Measurements from ENCODE around the gene RABL6.

Gene RABL6

DNA sequence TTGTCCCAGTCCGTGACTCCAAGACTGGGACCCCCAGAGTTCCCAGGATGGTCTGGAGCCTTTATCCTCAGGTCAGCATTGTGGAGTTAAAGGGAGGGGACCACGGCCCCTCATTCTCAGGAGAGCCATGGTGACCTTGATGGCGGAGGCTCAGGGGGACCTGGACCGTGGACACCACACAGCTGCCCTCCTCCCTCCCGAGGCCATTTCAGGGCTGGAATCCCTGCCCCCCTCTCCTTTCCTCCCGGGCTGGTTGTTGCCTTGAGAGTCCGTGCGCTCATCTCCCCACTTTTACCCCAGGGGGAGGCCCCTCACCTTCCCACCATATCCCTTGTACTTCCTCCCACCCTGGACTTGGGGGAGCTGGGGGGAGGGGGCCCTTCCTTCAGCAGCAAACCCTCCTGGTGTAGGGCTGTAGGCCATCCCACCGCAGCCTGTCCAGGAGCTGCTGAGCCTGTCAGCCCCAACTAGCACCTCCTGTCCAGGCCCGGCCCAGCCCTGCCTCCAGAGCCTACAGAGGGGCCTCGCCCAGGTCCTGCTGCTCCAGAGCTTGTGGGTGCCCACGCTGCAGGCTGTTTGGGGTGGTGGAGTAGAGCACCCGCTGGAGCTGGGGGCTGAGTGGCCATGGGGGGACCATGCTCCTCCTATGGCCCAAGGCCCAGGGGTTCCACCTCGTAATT is 20.2 kb downstream of the RABL6 start:
- Histone ChIP-seq H3K27ac (replicated peaks) (no peak overlapping the region), H3K27me3 (ENCODE audit: insufficient read depth, poor library complexity, severe bottlenecking) (no peaks in the 10 kb centered on the region), H3K4me3 (replicated peaks; ENCODE audit: insufficient read depth, low read length) (no peak overlapping the region)
- TF ChIP-seq, protein P1, sequence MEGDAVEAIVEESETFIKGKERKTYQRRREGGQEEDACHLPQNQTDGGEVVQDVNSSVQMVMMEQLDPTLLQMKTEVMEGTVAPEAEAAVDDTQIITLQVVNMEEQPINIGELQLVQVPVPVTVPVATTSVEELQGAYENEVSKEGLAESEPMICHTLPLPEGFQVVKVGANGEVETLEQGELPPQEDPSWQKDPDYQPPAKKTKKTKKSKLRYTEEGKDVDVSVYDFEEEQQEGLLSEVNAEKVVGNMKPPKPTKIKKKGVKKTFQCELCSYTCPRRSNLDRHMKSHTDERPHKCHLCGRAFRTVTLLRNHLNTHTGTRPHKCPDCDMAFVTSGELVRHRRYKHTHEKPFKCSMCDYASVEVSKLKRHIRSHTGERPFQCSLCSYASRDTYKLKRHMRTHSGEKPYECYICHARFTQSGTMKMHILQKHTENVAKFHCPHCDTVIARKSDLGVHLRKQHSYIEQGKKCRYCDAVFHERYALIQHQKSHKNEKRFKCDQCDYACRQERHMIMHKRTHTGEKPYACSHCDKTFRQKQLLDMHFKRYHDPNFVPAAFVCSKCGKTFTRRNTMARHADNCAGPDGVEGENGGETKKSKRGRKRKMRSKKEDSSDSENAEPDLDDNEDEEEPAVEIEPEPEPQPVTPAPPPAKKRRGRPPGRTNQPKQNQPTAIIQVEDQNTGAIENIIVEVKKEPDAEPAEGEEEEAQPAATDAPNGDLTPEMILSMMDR (IDR thresholded peaks at IDR 0.05; ENCODE audit: insufficient read depth, low read length) = no peak
- TF ChIP-seq POLR2AphosphoS5 (IDR thresholded peaks at IDR 0.05; ENCODE audit: low read depth) (no peak; the same call in 1 of the 2 replicates), GABPA (IDR thresholded peaks at IDR 0.05; ENCODE audit: low read depth) (no peak), SPI1 (IDR thresholded peaks at IDR 0.05; ENCODE audit: borderline replicate concordance, low read depth) (no peak)
- TF ChIP-seq, protein P2, sequence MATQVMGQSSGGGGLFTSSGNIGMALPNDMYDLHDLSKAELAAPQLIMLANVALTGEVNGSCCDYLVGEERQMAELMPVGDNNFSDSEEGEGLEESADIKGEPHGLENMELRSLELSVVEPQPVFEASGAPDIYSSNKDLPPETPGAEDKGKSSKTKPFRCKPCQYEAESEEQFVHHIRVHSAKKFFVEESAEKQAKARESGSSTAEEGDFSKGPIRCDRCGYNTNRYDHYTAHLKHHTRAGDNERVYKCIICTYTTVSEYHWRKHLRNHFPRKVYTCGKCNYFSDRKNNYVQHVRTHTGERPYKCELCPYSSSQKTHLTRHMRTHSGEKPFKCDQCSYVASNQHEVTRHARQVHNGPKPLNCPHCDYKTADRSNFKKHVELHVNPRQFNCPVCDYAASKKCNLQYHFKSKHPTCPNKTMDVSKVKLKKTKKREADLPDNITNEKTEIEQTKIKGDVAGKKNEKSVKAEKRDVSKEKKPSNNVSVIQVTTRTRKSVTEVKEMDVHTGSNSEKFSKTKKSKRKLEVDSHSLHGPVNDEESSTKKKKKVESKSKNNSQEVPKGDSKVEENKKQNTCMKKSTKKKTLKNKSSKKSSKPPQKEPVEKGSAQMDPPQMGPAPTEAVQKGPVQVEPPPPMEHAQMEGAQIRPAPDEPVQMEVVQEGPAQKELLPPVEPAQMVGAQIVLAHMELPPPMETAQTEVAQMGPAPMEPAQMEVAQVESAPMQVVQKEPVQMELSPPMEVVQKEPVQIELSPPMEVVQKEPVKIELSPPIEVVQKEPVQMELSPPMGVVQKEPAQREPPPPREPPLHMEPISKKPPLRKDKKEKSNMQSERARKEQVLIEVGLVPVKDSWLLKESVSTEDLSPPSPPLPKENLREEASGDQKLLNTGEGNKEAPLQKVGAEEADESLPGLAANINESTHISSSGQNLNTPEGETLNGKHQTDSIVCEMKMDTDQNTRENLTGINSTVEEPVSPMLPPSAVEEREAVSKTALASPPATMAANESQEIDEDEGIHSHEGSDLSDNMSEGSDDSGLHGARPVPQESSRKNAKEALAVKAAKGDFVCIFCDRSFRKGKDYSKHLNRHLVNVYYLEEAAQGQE (IDR thresholded peaks at IDR 0.05; ENCODE audit: insufficient replicate concordance, low read depth) = no peak
- DNase-seq (ENCODE audit: low read depth in 1 of 2, low spot score in 1 of 2) = no peak

DNA sequence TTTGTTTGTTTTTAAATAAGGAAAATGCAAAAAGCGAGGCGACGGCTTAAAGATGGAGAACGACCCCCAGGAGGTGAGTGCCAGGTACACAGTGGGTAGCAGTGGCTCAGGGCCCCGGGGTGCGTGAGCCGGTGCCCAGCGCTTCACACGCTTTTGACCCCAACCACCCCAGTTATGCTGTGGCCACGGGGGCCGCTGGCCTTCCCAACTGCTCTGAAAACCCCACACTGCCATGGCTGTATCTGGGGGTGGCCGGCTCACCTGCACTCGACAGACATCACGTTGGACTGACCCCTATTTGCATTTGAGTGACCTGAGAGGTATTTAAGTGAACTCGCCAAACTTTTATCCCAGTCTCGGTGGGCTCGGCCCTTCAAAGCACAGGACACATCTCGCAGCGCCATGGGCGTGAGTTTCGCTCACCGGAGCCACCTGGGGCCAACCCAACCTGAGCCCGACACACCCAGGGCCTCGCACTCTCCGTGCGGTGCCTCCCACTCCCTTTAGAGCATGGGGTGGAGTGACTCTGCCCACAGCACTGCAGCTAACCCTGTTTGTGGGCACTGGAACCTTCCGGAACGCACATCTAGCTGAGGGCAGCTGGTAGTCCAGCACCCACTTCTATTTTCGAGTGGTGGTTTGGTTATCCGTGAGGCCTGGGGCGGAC is 20.9 kb downstream of the RABL6 start:
- no peaks in the 10 kb centered on the region for H3K27me3 ChIP-seq (ENCODE audit: insufficient read depth, poor library complexity, severe bottlenecking)
- no peak for DNase-seq (ENCODE audit: low read depth in 1 of 2, low spot score in 1 of 2)
- H3K27ac ChIP-seq (replicated peaks) = no peak overlapping the region
- H3K4me3 ChIP-seq (replicated peaks; ENCODE audit: insufficient read depth, low read length) = no peak overlapping the region
- TF ChIP-seq POLR2AphosphoS5 (IDR thresholded peaks at IDR 0.05; ENCODE audit: low read depth) = no peak; the same call in 1 of the 2 replicates
- no peak for TF ChIP-seq SPI1 (IDR thresholded peaks at IDR 0.05; ENCODE audit: borderline replicate concordance, low read depth)
- TF ChIP-seq, protein P2 (IDR thresholded peaks at IDR 0.05; ENCODE audit: insufficient replicate concordance, low read depth) = no peak
- no peak for TF ChIP-seq GABPA (IDR thresholded peaks at IDR 0.05; ENCODE audit: low read depth)
- TF ChIP-seq, protein P1 (IDR thresholded peaks at IDR 0.05; ENCODE audit: insufficient read depth, low read length) = no peak

DNA sequence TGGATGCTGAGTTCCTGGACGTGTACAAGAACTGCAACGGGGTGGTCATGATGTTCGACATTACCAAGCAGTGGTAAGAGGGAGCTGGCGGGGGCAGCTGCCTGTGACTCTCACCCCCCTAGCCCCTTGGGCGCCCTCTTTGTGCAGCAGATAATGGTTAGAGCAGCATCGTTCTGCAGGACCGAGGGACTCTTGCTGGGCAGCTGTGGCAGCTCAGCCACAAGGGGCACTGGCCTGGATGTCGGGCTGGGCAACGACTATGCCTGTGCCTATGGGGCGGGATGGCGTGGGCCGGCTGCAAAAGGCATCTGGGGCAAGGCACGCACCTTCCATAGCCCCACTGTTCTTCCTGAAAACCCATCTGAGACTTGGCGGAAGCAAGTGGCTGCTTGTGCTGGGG is 21.7 kb downstream of the RABL6 start:
- Histone ChIP-seq H3K4me3 (replicated peaks; ENCODE audit: insufficient read depth, low read length) (no peak overlapping the region), H3K27ac (replicated peaks) (no peak overlapping the region), H3K27me3 (ENCODE audit: insufficient read depth, poor library complexity, severe bottlenecking) (no peaks in the 10 kb centered on the region)
- no peak for DNase-seq (ENCODE audit: low read depth in 1 of 2, low spot score in 1 of 2)
- TF ChIP-seq, protein P1 (IDR thresholded peaks at IDR 0.05; ENCODE audit: insufficient read depth, low read length) = no peak
- TF ChIP-seq, protein P2 (IDR thresholded peaks at IDR 0.05; ENCODE audit: insufficient replicate concordance, low read depth) = no peak
- TF ChIP-seq SPI1 (IDR thresholded peaks at IDR 0.05; ENCODE audit: borderline replicate concordance, low read depth) (no peak), GABPA (IDR thresholded peaks at IDR 0.05; ENCODE audit: low read depth) (no peak), POLR2AphosphoS5 (IDR thresholded peaks at IDR 0.05; ENCODE audit: low read depth) (no peak)
